Stromal cell of bone marrow (primary cell): ENCODE measurements around the gene STK32A.

Experiments
- DNase-seq: peaks from one replicate; pipeline ENCODE4 v3.0.0-alpha.2; 2012; ENCODE audit warnings: low read depth

Gene STK32A

DNA sequence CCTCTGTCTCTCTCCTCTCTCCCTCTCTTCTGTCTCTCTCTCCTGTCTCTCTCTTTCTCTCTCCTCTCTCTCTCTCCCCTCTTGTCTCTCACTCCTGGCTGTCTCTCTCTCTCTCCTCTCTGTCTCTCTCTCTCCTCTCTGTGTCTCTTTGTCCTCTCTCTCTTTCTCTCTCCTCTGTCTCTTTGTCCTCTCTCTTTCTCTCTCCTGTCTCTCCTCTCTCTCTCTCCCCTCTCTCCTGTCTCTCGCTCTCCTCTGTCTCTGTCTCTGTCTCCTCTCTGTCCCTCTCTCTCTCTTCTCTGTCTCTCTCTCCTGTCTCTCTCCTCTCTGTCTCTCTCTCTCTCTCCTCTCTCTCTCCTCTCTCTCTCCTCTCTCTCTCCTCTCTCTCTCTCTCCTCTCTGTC is 25.0 kb downstream of the STK32A start:
- no peak for DNase-seq

DNA sequence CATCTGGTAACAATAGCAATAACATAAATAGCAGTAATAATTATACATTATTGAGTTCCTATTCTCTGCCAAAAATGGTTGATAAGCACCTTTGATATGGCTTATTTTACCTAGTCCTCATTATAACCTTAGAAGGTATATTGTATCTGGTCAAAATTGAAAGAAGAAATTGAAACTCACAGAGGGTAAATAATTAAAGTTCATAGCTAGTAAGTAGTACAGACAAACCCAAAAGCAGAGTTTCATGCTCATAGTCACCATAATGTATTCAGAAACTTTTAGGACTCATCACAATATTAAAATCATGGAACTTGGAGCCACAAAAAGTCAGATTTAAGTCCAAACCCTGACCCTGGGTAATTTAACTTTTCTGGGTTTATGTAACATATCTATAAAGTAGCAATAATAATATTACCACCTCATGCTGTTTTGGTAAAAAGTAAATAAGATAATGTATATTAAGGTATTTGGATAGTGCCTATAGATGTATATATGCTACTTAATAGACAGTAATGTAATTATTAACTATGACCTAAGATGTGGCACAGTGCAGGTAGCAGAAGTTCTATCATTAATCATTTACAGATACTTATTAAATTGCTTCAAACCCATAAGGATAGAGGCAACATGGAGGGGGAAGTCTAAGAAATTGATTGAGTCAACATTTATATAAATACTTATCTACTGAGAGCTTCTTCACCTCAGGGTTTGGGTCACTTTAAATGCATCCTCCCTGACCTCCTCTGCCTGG is 32.4 kb downstream of the STK32A start:
- no peak for DNase-seq

DNA sequence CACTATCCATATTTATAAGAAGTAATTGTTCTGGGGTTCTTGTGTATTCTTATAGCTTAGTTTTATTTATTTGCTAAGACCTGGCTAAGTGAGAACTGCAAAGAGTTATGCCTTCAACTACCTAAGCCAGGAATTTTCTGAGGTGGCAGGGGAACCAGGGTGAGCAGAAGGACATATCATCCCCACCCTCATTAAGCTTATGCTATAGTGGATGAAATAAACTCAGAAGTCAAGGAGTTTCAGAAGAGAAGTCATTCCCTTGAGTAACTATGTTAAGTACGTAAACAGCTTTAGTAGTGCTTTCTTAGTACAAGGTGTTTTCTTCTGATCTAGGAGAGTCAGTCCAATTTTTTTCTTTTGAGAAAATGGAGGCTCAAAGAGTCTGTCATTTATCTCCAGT is 41.7 kb downstream of the STK32A start:
- no peak for DNase-seq

DNA sequence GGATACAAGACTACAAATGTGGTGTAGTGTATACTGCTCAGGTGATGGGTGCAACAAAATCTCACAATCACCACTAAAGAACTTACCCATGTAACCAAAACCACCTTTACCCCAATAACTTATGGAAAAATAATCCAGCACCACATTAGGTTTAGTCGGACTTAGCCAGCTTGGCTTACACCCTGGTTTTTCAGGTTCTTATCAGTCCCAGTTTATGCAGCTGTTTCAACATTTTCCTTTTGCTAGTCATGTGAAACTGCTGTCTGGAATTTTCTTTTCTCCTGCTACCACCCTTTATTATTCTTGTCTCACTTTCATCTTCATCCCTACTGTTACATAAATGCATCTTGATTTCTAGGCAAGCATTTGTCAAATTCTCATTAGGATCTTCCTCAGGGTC is 51.5 kb downstream of the STK32A start:
- no peak for DNase-seq

DNA sequence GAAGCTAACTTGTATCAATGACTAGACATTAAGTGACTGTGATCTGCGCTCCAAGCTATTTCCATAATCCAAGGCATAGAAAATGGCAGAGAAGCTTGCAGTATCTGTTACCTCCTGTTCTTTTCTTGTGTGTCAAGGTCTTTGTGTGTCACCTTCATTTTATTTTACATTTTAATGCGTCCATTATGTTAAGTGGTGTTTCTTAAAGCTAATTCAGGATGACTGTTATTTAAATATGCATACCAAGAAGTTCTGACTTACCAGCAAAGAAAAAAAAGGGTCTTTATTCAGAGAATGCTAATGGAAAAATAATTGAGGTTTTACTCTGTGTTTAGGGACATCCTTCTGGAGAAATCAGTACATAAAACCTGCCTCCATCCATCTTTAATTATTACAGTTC is 52.3 kb downstream of the STK32A start:
- DNase-seq, result no peak

DNA sequence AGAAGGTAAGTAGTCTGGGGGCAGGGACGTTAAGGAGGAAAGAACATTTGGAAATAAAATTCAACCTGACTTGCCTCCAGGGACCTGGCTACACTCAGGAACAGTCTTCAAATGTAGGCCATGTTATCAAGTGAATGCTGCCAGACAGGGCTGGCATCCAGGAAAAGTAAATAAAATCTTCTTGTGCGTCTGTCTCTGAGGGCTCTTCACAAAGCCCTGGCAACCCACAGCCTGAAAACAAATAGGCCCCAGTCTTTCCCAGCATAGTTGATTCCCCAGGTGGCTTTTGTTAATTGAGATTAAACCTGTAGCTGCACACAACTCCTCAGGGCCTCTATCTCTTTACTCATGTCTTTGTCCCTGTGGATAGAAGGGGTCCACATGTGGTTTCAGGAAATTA is 55.4 kb downstream of the STK32A start:
- DNase-seq, result no peak

DNA sequence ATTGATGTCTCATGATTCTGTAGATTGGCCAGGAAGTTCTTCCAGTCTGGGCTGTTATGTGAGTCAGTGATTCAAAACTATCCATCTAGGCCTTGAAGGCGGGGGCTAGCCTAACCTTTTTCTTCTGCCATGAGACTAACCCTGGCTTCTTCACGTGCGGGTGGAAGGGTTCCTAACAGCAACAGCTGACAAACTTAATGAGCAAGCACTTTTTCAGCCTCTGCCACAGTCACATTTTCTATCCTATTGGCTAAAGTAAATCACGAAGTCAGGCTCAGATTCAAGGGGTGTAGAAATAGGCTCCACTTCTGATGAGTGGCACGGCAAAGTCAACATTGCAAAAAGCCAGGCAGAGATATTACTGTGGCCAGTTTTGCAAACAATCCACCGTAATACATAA is 68.4 kb downstream of the STK32A start:
- peak; percentile 48 for DNase-seq

DNA sequence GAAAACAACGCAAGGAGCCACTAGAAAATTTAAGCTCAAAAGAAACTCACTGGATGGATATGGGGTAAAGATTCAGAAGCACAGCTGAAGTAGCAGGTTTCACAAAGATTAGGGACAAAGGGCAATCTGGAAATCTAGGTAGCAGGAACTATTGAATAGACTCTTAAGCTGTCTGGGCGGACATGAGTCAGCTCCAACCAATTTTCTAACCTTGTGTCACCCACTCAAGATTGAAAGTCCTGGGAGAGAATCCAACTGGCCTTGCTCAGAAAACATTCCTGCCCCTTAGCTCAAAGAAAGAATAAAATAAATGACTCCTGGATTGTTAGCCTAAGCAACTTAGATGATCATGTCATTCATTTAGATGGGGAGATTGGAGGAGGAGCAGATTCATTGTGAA is 69.2 kb downstream of the STK32A start:
- peak; percentile 76 for DNase-seq

DNA sequence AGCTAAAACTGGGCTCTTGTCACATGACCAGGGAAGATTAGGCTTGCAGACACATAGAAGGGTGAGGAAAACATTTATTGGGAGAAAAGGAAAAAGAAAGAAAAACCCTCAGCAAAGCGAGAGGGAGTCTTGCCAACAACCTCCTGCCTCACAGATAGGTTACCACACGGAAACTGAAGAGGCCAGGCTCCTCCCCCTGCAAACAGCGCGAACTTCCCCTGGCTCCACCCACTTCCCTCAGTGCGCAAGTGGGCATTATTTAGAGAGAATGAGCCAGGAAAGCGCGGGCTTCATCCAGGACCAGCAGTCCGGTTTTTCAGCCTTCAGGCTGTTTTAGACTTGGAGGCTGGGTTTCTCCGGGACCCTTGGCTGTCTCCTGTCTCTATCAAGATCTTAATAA is 70.3 kb downstream of the STK32A start:
- no peak for DNase-seq

DNA sequence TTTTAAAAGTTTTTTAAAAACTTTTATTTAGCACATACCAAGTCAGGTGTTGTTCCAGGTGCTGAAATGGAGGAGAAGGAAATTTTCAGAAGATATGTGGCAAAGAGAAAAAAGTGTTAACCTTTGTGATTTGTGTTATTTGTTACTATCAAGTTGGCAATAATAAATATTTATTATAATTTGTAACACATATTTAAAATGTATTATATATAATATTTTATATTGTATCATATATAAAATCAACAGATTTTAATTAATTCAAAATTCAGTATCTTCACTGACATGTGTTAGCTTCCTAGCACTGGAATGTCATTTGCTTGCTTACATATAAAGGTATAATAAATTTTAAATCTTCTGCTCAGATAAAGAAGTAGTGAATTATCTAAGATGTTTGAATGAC is 71.5 kb downstream of the STK32A start:
- no peak for DNase-seq

DNA sequence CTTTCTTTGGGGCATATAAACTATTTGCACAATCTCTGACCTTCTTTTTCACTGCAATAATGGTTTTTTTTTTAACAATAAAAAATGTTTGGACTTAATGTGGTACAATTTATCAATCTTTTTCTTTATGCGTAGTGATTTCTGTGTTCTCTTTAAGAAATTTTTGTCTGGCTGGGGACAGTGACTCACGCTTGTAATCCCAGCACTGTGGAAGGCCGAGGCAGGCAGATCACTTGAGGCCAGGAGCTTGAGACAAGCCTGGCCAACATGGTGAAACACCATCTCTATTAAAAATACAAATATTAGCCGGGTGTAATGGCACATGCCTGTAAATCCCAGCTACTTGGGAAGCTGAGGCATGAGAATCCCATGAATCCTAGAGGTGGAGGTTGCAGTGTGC is 72.3 kb downstream of the STK32A start:
- DNase-seq, result no peak

DNA sequence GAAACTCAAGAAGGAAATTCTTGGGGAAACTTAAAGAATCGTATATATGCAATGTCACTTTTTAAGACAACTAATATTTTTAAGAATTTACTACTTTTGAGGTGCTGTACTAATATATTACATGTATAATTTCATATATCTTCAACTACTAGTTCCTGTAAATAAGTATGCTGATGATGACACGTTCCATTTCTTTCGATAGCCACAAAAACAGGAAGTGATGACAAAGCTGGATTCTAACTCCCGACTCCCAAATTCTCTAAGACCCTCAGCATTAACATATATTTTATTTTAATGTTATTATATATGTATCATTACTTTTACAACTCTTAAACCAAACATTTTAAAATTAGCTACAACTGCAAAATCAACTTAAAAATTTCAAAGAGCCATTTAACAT is 74.8 kb downstream of the STK32A start:
- DNase-seq, result no peak

DNA sequence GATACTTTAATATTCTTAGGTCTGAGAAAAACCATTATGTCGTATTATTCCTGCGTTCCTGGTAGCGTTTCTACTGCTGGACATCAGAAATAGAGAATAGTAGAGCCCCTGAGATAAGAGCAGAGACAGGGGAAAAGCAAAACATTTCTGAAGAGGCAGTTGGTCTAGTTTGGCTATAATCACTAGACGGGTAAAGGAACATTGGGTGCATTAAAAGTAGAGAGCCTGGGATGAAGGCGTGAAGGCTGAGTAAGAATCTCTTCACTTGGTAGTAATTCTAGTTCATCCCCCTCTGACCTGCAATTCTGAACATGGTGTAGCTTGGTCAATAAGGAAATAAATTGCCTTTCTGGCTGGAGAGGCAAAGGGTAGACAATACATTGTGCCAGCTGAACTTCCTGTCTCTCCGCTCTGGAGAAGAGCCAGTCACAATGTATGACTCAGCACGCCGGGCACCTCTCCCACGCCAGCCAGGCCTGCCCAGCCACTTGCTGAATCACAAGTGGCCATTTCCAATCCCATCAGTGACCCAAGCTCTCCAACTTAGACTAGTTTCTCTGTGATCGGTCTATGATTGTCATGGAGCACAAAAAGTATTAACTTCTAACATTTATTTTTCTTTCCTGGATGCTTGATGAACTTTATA is 75.4 kb downstream of the STK32A start:
- DNase-seq, result peak; percentile 34

DNA sequence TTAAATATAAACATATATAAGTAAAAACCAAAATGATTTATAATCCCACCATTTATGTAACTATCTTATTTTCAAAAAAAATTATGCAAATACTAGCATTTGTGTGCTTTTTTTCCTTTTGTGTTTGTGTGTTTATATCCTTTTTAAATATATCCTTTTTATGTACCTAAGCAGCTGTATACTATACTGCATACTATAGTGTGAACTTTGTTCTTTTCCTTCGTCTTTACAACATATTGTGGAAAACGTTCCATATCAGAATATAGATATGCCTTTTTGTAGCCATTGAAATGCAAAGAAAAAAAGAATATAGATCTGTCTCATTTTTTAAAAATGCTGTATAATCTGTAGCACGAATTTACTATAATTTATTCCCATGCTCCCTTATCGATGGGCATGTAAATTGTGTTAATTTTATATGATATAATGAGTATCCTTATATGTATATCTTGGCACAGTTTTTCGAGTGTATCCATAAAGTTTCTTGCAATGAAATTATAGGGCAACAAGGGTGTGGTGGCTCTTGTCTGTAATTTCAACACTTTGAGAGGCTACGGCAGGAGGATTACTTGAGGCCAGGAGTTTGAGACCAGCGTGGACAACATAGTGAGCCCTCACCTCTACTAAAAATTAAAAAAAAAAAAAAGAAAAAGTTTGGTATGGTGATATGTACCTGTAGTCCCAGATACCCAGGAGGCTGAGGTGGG is 83.3 kb downstream of the STK32A start:
- DNase-seq, result no peak

DNA sequence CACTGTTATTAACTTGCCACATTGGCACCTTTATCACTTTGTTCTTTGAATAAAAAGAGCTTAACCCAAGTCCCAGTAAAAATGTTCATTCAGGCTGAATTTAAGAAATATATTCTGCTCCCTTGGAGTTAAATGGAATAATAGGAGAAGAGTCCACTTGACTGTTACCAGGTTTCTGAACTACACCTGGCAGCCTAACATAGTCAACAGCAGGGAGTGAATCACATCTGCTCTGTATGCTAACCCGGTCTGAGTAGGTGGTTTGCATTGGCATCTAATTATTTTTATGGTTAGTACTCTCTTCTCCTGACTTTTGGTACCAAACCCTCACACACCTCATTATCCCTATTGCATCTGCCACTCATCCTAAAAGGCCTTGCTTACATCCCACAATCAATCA is 86.7 kb downstream of the STK32A start:
- no peak for DNase-seq

DNA sequence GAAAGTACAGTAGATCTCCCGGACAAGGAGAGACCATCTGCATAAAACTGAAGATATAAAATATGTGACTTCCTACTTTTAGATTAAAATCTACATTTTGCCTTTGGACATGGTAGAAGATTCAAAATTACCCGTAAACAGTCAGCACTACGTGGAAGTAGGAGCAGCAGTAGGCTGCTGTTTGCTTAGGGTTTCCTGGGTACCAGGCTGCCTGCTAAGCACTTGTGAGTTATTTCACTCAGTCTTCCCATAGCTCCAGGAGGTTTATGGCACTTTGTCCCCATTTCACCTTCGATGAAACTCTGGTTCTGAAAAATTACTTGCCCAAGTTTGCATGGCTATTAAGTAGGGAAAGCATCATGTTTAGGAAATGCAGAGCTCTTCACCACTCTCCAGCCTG is 92.6 kb downstream of the STK32A start:
- DNase-seq, result no peak

DNA sequence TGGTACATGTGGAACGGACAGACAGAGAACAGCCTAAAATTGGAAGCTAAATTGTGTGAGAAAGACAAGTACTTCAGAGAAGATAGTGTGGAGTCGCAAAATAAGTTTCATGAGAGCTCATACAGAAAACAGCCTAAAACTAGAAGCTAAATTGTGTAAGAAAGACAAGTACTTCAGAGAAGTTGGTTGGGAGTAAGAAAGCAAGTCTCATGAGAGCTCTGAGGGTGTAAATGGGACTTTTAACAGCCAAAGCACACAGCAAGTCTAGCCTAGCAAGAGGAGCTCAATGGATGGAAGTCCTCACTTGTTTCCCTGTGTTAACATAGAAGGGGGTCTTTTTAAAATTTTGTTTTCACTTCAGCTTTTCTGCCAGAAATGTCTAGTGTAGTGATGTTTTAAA is 93.1 kb downstream of the STK32A start:
- DNase-seq, result no peak

DNA sequence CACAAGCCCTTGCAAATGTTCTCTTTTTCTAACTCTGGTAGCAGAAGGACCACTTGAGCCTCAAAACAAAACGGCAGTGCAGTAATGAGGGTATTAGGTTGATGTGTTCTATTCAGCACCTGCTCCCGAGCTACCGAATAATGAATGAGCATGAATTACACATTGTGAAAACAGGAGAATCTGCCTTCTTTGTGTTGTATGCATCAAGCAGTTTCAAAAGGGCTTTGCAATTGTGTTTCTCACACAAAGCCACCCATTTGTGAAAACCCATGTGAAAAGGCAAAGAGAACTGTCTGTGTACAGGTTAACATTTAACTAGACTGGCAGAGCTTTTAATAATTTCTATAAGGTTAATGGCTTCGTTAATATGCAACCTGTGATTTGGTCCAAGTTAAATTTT is 97.8 kb downstream of the STK32A start:
- no peak for DNase-seq

DNA sequence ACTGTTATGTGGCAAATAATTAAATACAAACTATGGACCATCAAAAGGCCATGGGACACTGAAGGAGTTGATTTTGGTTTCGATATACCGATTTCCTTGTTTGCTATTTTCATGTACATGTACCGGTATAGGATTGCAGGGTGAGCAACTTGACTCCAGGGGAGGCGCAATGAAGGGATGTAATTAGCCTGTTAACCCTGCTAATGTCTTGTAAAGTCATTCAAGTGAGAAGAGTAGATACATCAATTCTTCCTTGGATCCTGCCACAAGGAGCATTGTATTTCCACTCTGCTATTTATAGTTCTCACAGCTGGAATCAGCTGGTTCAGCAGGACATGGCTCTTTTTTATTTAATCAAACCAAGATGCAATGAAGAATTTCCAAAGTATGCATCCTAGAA is 102.0 kb downstream of the STK32A start:
- no peak for DNase-seq

DNA sequence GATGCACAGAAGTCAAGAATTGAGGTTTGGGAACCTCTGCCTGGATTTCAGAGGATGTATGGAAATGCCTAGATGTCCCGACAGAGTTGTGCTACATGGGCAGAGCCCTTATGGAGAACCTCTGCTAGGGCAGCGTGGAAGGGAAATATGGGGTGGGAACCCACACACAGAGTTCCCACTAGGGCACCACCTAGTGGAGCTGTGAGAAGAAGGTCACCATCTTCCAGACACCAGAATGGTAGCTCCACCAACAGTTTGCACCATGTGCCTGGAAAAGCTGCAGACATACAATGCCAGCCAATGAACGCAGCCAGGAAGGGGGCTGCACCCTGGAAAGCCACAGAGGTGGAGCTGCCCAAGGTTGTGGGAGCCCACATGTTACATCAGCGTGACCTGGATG is 104.5 kb downstream of the STK32A start:
- no peak for DNase-seq

DNA sequence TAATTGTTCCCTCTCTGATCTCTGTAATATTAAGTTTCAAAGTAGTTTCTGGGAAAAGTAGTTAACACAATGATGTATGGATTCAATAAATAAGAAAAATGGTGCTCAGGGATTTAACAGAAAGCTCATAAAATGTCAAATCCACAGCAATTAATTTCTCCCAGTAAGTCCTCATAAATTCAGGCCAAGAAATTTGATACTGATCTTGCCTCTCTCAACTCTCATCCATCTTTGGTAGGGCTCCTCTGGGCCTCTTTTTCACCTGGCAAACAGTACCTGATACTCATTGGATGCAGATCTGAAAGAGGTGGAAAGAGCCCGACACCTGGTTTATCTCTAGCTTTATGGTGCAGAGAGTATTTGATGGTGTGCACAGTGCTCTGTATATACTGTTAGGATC is 106.1 kb downstream of the STK32A start:
- no peak for DNase-seq

DNA sequence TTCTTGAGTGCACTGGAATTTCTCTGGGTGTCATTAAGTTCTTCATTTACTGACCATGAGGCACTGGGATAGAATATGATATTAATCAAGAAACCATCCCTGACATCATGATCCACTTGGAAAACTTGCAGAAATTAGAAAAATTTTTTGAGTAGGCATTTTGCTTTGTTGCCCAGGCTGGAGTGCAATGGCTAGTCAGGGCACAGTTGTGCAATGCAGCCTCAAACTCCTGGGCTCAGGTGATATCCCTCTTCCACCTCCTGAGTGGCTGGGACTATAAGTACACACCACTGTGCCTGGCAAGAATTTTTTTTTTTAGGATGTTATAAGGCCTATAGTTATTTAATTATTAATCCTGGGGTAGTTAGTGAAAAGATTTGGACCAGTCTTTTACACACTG is 106.5 kb downstream of the STK32A start:
- no peak for DNase-seq

DNA sequence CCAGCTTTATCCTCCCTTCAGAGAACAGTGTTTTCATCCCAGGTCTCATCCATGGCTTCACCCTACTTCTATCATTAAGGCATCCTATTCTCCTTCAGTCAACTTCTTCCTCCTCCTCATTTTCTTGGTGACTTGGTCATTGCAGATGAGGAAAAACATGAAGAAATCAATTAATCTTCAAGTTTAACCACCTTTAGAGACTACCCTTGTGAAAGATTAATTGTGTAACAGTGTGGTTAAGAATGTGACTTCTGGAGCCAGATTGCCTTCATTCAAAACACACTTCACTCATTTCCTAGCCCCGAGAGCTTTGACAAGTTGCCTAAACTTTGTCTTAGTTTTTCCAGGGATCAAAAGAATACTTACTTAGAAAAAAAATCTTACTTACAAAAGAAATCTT is 110.0 kb downstream of the STK32A start:
- no peak for DNase-seq
